Measurements from ENCODE around the gene FMNL2.
"Not testable (repeated sequence)": the region's sequence is repeated elsewhere in the genome, so short reads cannot be mapped to it uniquely, and the experiment has no call there.

Gene FMNL2

DNA sequence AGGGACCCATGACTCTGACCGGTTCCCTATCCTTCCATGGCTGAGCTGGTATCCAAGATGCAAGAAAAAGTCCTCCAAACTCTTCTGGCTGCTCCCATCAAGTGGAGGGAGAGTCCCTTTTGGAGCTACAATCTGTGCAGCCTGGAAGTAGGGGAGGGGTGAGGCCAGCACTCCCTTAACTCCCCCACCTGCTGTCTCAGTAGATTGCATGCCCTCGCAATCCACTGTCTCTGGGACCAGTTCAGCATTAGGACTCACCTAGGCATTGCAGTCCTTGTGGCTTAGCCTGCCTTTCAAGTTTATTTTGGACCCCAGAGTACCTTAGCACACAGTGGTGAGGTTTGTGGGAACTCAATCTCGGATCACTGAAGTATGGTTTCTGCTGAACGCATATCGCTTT is 14.2 kb upstream of the FMNL2 start:
- Histone ChIP-seq H3K9me3 (ENCODE audit: control insufficient read depth, low read length) (no peaks in the 10 kb centered on the region), H3K36me3 (ENCODE audit: control insufficient read depth, insufficient read depth, low read length) (no peaks in the 10 kb centered on the region), H3K4me3 (ENCODE audit: extremely low read depth, insufficient read depth, low read length, poor library complexity, severe bottlenecking) (no peak overlapping the region), H3K4me1 (ENCODE audit: control insufficient read depth, insufficient read depth, low read length, poor library complexity, severe bottlenecking) (no peaks in the 10 kb centered on the region), H3K27ac (ENCODE audit: low read depth, low read length, severe bottlenecking) (no peak overlapping the region)
- whole genome bisulfite sequencing, 2 experiments (ENCODE audit: insufficient coverage in 2 of 2): 83 to 93% methylated on average over 2 of the region's 5 CpGs

DNA sequence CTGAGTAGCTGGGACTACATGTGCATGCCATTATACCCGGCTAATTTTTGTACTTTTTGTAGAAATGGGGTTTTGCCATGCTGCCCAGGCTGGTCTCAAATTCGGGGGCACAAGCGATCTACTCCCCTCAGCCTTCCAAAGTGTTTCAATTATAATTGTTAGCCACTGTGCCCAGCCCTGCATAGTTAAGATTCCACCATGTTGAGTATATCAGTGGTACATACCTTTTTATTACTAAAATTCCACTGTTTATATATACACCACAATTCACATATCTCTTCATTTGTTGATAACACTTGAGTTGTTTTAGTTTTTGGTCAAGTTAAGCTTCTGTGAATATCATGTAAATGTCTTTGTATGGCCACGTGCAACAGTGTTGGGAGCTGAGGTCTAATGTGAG is 12.8 kb upstream of the FMNL2 start:
- H3K4me3 ChIP-seq (ENCODE audit: extremely low read depth, insufficient read depth, low read length, poor library complexity, severe bottlenecking): no peak overlapping the region
- WGBS, 2 experiments (ENCODE audit: insufficient coverage in 2 of 2): 86 to 88% methylated on average over 4 of the region's 4 CpGs
- no peaks in the 10 kb centered on the region for H3K4me1 ChIP-seq (ENCODE audit: control insufficient read depth, insufficient read depth, low read length, poor library complexity, severe bottlenecking)

DNA sequence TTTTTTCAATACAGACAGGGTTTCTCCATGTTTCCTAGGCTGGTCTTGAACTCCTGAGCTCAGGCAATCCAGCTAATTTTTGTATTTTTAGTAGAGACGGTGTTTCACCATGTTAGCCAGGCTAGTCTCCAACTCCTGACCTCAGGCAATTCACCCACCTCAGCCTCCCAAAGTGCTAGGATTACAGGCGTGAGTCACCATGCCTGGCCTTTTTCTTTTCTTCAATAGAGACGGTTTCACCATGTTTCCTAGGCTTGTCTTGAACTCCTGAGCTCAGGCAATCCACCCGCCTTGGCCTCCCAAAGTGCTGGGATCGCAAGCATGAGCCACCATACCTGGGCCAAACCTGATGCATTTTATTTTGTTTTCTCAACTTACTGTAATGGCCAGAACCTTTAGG is 9.8 kb upstream of the FMNL2 start:
- H3K4me3 ChIP-seq (ENCODE audit: extremely low read depth, insufficient read depth, low read length, poor library complexity, severe bottlenecking); H3K4me1 ChIP-seq (ENCODE audit: control insufficient read depth, insufficient read depth, low read length, poor library complexity, severe bottlenecking); H3K27ac ChIP-seq (ENCODE audit: low read depth, low read length, severe bottlenecking); H3K9me3 ChIP-seq (ENCODE audit: control insufficient read depth, low read length); H3K36me3 ChIP-seq (ENCODE audit: control insufficient read depth, insufficient read depth, low read length): not testable (repeated sequence)
- 88 to 89% methylated on average over 4 to 5 of the region's 5 CpGs for WGBS, 2 experiments (ENCODE audit: insufficient coverage in 2 of 2)

More for the DNA sequence above, 12.8 kb upstream of the FMNL2 start:
- Histone ChIP-seq H3K9me3 (ENCODE audit: control insufficient read depth, low read length) (no peaks in the 10 kb centered on the region), H3K27ac (ENCODE audit: low read depth, low read length, severe bottlenecking) (no peak overlapping the region), H3K36me3 (ENCODE audit: control insufficient read depth, insufficient read depth, low read length) (no peaks in the 10 kb centered on the region)

DNA sequence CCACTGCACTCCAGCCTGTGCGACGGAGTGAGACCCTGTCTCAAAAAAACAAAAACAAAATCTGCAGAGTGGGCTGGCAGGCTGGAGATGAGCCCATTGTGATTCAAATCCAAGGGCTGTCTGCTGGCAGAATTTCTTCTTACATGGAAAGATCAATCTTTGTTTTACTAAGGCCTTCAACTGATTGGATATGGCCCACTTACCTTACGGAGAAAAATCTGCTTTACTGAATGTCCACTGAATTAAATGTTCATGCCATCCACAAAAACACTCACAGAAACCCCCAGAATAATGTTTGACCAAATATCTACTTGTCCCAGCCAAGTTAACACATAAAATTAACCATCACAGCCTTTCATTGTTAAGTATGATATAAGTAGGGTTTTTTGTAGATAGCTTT is 8.3 kb upstream of the FMNL2 start:
- H3K36me3 ChIP-seq (ENCODE audit: control insufficient read depth, insufficient read depth, low read length): no peaks in the 10 kb centered on the region
- no peak overlapping the region for H3K27ac ChIP-seq (ENCODE audit: low read depth, low read length, severe bottlenecking)
- H3K4me1 ChIP-seq (ENCODE audit: control insufficient read depth, insufficient read depth, low read length, poor library complexity, severe bottlenecking): no peaks in the 10 kb centered on the region
- no peaks in the 10 kb centered on the region for H3K9me3 ChIP-seq (ENCODE audit: control insufficient read depth, low read length)
- no peak overlapping the region for H3K4me3 ChIP-seq (ENCODE audit: extremely low read depth, insufficient read depth, low read length, poor library complexity, severe bottlenecking)
- WGBS, 2 experiments (ENCODE audit: insufficient coverage in 2 of 2): 94 to 100% methylated on average over 3 of the region's 3 CpGs

DNA sequence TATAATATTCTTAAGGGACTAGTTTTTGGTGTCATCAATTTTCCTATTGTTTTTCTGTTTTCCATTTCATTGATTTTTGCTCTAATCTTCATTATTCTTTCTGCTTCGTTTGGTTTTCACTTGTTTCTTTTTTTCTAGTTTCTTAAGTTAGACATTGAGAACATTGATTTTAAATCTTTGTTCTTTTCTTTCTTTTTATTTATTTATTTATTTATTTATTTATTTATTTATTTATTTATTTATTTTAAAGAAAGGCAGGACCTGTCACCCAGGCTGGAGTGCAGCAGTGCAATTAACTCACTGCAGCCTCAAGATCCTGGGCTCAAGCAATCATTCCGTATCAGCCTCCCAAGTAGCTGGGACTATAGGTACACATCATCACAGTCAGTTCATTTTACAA is 7.0 kb upstream of the FMNL2 start:
- H3K4me1 ChIP-seq (ENCODE audit: control insufficient read depth, insufficient read depth, low read length, poor library complexity, severe bottlenecking): no peaks in the 10 kb centered on the region
- no peak overlapping the region for H3K27ac ChIP-seq (ENCODE audit: low read depth, low read length, severe bottlenecking)
- H3K9me3 ChIP-seq (ENCODE audit: control insufficient read depth, low read length): no peaks in the 10 kb centered on the region
- 90% methylated on average over 1 of the region's 2 CpGs for WGBS, 2 experiments (ENCODE audit: insufficient coverage in 2 of 2)
- H3K4me3 ChIP-seq (ENCODE audit: extremely low read depth, insufficient read depth, low read length, poor library complexity, severe bottlenecking): no peak overlapping the region
- no peaks in the 10 kb centered on the region for H3K36me3 ChIP-seq (ENCODE audit: control insufficient read depth, insufficient read depth, low read length)

DNA sequence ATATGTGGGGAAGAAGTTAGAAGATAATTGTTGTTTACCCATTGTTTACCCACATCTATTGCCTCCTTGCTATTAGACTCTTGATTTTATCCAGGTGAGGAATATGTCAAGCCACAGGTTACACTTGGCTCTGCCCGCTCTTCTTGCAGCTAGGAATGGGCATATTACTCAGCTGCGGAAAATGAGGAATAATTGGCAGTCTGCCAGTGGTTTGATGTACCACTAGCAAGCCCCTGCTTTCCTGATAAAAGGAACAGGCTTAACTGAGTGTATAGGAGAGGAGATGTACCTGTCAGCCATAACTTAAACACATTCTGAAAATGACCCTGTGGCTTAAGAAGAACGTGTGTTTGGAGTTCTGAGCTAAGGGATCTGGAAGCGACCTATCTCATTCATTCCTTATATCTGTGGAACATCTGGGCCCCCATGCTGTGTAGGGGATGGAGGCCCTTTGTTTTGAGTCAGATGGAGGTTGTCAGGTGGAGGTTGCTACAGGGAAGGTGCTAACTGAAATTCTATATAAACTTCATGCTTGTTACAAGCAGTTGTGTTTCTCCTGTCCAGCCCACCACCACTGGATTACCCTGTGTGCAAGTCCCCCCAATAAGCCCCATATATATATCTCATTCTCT is 4.6 kb upstream of the FMNL2 start:
- peaks cover 5% of the 10 kb centered on the region for H3K4me1 ChIP-seq (ENCODE audit: control insufficient read depth, insufficient read depth, low read length, poor library complexity, severe bottlenecking)
- H3K27ac ChIP-seq (ENCODE audit: low read depth, low read length, severe bottlenecking): no peak overlapping the region
- H3K9me3 ChIP-seq (ENCODE audit: control insufficient read depth, low read length): no peaks in the 10 kb centered on the region
- no peaks in the 10 kb centered on the region for H3K36me3 ChIP-seq (ENCODE audit: control insufficient read depth, insufficient read depth, low read length)
- 80 to 90% methylated on average over 3 of the region's 4 CpGs for WGBS, 2 experiments (ENCODE audit: insufficient coverage in 2 of 2)
- no peak overlapping the region for H3K4me3 ChIP-seq (ENCODE audit: extremely low read depth, insufficient read depth, low read length, poor library complexity, severe bottlenecking)

DNA sequence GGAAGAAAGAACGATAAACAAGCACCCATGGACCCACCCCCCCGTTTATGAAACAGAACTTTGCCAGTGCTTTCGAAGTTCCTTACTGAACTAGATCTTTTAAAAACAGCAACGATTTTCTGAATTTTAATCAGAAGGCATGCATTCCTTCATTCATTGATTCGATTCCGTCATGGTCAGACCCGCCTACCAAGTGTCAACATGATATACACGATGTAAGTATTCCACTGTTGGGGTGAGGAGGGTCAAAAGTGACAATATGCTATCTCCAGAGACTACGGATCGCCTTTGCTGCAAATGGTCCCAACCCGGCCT is 316 bp upstream of the FMNL2 start:
- Histone ChIP-seq H3K36me3 (ENCODE audit: control insufficient read depth, insufficient read depth, low read length) (no peaks in the 10 kb centered on the region), H3K27ac (ENCODE audit: low read depth, low read length, severe bottlenecking) (peak overlapping the region; percentile 49), H3K9me3 (ENCODE audit: control insufficient read depth, low read length) (no peaks in the 10 kb centered on the region), H3K4me1 (ENCODE audit: control insufficient read depth, insufficient read depth, low read length, poor library complexity, severe bottlenecking) (peaks cover 11% of the 10 kb centered on the region), H3K4me3 (ENCODE audit: extremely low read depth, insufficient read depth, low read length, poor library complexity, severe bottlenecking) (peak overlapping the region; percentile 96)
- 19% methylated on average over 9 of the region's 11 CpGs for WGBS, 2 experiments (ENCODE audit: insufficient coverage in 2 of 2)

DNA sequence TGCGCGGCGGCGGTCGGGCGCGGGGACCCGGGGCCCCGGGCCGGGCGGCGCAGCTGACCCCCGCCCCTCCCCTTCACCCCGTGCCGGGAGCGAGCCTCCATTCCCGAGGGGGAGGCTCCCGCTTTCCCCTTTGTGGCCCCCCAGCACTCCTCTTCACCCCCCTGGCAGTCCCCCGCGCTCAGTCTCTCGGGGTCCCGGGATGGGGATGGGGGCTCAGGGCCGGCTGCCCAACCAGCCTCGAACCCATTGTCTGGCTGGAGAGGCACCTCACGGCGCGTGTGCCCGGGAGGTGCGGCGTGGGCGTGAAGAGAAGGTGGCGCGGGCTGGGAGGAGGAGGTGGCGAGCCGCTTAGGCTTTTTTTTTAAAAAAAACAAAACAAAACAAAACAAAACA is 748 bp downstream of the FMNL2 start:
- peaks cover 11% of the 10 kb centered on the region for H3K4me1 ChIP-seq (ENCODE audit: control insufficient read depth, insufficient read depth, low read length, poor library complexity, severe bottlenecking)
- peak overlapping the region; percentile 96 for H3K4me3 ChIP-seq (ENCODE audit: extremely low read depth, insufficient read depth, low read length, poor library complexity, severe bottlenecking)
- H3K9me3 ChIP-seq (ENCODE audit: control insufficient read depth, low read length): no peaks in the 10 kb centered on the region
- peak overlapping the region; percentile 49 for H3K27ac ChIP-seq (ENCODE audit: low read depth, low read length, severe bottlenecking)
- no peaks in the 10 kb centered on the region for H3K36me3 ChIP-seq (ENCODE audit: control insufficient read depth, insufficient read depth, low read length)
- 0% methylated on average over 11 to 12 of the region's 35 CpGs for WGBS, 2 experiments (ENCODE audit: insufficient coverage in 2 of 2)

DNA sequence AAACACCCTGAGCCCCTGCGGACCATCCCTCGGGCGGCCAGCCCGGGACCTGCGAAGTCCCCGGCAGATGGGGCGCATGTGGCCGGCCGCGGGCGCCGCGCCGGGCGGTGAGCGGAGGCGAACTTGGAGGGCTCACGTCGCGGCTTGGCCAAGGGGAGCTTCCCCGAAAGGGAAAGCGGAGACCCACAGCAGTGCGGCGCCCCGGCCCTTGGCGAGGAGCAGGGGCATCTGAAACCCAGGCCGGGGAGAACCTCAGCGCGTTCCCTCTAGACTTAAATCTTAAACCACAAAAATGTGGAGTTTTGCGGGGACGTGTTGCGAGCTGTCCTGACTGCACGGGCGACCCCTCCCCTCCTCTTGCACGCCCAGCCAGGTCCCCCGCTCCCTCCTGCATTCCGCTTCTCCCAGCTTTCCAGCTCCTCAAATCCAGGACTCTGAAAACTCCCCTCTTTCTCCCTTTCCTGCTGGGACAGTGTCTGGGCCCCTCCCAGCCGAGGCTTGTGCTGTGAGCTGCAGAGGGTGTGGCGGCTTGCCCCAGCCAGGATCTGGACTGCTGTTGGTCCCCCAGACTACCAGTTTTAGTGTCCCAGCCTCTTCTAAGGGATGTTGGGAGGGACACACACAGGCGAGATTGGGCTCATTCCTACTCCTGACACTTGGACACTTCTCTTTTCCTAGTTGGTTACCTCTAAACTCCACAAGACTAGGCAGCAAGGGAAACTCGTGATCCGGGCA is 1.3 kb downstream of the FMNL2 start:
- H3K9me3 ChIP-seq (ENCODE audit: control insufficient read depth, low read length): no peaks in the 10 kb centered on the region
- peaks cover 11% of the 10 kb centered on the region for H3K4me1 ChIP-seq (ENCODE audit: control insufficient read depth, insufficient read depth, low read length, poor library complexity, severe bottlenecking)
- H3K27ac ChIP-seq (ENCODE audit: low read depth, low read length, severe bottlenecking): peak overlapping the region; percentile 16
- no peaks in the 10 kb centered on the region for H3K36me3 ChIP-seq (ENCODE audit: control insufficient read depth, insufficient read depth, low read length)
- WGBS, 2 experiments (ENCODE audit: insufficient coverage in 2 of 2): 0 to 1% methylated on average over 40 to 41 of the region's 42 CpGs
- peak overlapping the region; percentile 96 for H3K4me3 ChIP-seq (ENCODE audit: extremely low read depth, insufficient read depth, low read length, poor library complexity, severe bottlenecking)

DNA sequence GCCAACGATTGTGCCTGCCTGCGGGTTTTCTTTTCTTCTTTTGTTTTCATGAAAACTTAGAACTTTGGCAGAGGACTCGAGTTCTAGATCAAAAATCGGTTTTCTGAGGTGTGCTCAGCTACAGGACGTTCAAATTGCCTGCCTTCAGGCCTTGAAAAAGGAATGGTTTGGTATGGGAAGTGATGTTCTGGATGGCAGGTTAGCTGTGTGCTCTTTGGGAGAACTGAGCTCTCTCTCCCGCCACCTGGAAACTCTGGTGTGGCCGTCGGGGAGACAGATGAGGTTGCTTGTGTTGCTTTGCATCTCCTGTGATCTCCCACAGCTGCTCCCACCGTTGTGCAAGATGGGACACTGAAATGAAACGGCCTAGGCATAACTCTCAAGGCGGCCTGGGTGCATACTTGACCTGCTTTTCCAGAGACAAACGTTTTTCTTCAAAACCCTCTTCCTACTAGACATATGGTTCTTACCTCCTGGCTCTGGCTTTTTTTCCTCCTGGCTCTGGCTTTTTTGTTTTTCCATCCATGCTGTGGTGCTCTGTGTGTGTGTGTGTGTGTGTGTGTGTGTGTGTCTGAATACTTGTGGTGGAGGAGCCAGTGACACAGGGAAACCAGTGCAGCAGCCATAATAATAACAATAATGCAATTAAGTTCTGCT is 2.0 kb downstream of the FMNL2 start:
- Histone ChIP-seq H3K36me3 (ENCODE audit: control insufficient read depth, insufficient read depth, low read length) (no peaks in the 10 kb centered on the region), H3K27ac (ENCODE audit: low read depth, low read length, severe bottlenecking) (no peak overlapping the region)
- WGBS, 2 experiments (ENCODE audit: insufficient coverage in 2 of 2): 7 to 10% methylated on average over 7 to 10 of the region's 12 CpGs

DNA sequence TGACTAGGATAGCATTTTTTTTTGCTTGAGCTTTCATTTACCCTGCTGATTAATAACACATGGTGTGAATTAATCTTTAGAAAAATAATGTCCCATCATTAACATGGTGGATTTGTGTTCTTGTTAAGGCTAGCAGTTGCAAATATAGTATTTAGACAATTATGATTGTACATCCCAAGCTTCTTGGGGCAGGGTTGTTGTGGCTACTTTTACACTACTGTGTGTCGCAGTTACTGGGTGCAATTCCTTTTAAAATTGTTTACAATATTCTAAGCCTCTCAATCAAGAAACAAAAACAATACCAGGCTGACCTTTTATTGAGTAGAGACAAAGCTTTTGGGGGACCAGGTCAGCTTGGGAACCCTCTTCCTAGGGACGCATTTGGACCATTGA is 2.5 kb downstream of the FMNL2 start:
- no peaks in the 10 kb centered on the region for H3K9me3 ChIP-seq (ENCODE audit: control insufficient read depth, low read length)
- WGBS, 2 experiments (ENCODE audit: insufficient coverage in 2 of 2): 75 to 100% methylated on average over 1 to 2 of the region's 2 CpGs
- peak overlapping the region; percentile 96 for H3K4me3 ChIP-seq (ENCODE audit: extremely low read depth, insufficient read depth, low read length, poor library complexity, severe bottlenecking)
- no peak overlapping the region for H3K27ac ChIP-seq (ENCODE audit: low read depth, low read length, severe bottlenecking)
- peaks cover 11% of the 10 kb centered on the region for H3K4me1 ChIP-seq (ENCODE audit: control insufficient read depth, insufficient read depth, low read length, poor library complexity, severe bottlenecking)
- H3K36me3 ChIP-seq (ENCODE audit: control insufficient read depth, insufficient read depth, low read length): no peaks in the 10 kb centered on the region

More for the DNA sequence above, 2.0 kb downstream of the FMNL2 start:
- Histone ChIP-seq H3K9me3 (ENCODE audit: control insufficient read depth, low read length) (no peaks in the 10 kb centered on the region), H3K4me1 (ENCODE audit: control insufficient read depth, insufficient read depth, low read length, poor library complexity, severe bottlenecking) (peaks cover 11% of the 10 kb centered on the region), H3K4me3 (ENCODE audit: extremely low read depth, insufficient read depth, low read length, poor library complexity, severe bottlenecking) (peak overlapping the region; percentile 96)

All from mesodermal cell (in vitro differentiated cells).